OCI-LY1 (cell line): ENCODE results near the gene SDK1.

Experiments used
- H2AFZ ChIP-seq: fragments of 200-600 bp; sonication (generic), shearing (Covaris generic); 2 replicates; pipeline ENCODE4 v1.6.0; 2014; ENCODE audit warnings: antibody characterized with exemption, mild to moderate bottlenecking, low read length
- H3F3A ChIP-seq: fragments of 200-600 bp; sonication (generic), shearing (Covaris generic); 2 replicates; pipeline ENCODE4 v1.6.0; 2014; ENCODE audit warnings: mild to moderate bottlenecking, antibody characterized with exemption, low read length, moderate library complexity; ENCODE audit not compliant: insufficient read depth
- H3K27ac ChIP-seq: fragments of 200-600 bp; sonication (generic); 2 replicates; pipeline ENCODE4 v1.5.1; 2014; ENCODE audit warnings: low read length, mixed run types, mild to moderate bottlenecking, low read depth; ENCODE audit not compliant: poor library complexity, severe bottlenecking
- H3K27me3 ChIP-seq: fragments of 200-600 bp; sonication (generic); 2 replicates; pipeline ENCODE4 v1.6.0; 2014; ENCODE audit warnings: antibody characterized with exemption, mild to moderate bottlenecking, low read length, moderate library complexity; ENCODE audit not compliant: insufficient read depth
- H3K36me3 ChIP-seq: fragments of 200-600 bp; sonication (generic); 2 replicates; pipeline ENCODE4 v1.6.1; 2014; ENCODE audit warnings: mild to moderate bottlenecking, antibody characterized with exemption, low read length, moderate library complexity, mixed read lengths; ENCODE audit not compliant: insufficient read depth
- H3K4me1 ChIP-seq: fragments of 200-600 bp; sonication (generic); 2 replicates; pipeline ENCODE4 v1.5.1; 2014; ENCODE audit warnings: mild to moderate bottlenecking, low read length, moderate library complexity; ENCODE audit not compliant: insufficient read depth, severe bottlenecking
- H3K4me2 ChIP-seq: fragments of 200-600 bp; sonication (generic), shearing (Covaris generic); 2 replicates; pipeline ENCODE4 v1.6.1; 2014; ENCODE audit warnings: low read length
- H3K4me3 ChIP-seq: fragments of 200-600 bp; sonication (generic); 2 replicates; pipeline ENCODE4 v1.5.1; 2014; ENCODE audit warnings: low read length, low read depth, mild to moderate bottlenecking, mixed read lengths; ENCODE audit not compliant: poor library complexity, severe bottlenecking
- H3K79me2 ChIP-seq: fragments of 200-600 bp; shearing (Covaris generic); 2 replicates; pipeline ENCODE4 v1.6.1; 2016; ENCODE audit warnings: mixed run types, low read length, mixed read lengths; ENCODE audit not compliant: insufficient read depth
- H3K9ac ChIP-seq: fragments of 200-600 bp; sonication (generic), shearing (Covaris generic); 2 replicates; pipeline ENCODE4 v1.6.1; 2014; ENCODE audit warnings: mild to moderate bottlenecking, low read length, mixed read lengths
- H3K9me2 ChIP-seq: fragments of 200-600 bp; sonication (generic), shearing (Covaris generic); 2 replicates; pipeline ENCODE4 v1.6.1; 2014; ENCODE audit warnings: low read depth, mild to moderate bottlenecking, low read length, mixed read lengths
- H3K9me3 ChIP-seq: fragments of 200-600 bp; shearing (Covaris generic); 2 replicates; pipeline ENCODE4 v1.6.1; 2014; ENCODE audit warnings: low read length, mixed read lengths
- H4K20me1 ChIP-seq: fragments of 200-600 bp; sonication (generic), shearing (Covaris generic); 2 replicates; pipeline ENCODE4 v1.6.0; 2016; ENCODE audit warnings: mild to moderate bottlenecking, low read length; ENCODE audit not compliant: insufficient read depth
- CTCF ChIP-seq: fragments of 200-600 bp; sonication (generic), shearing (Covaris generic); IDR thresholded peaks from 2 replicates; pipeline ENCODE4 v1.5.1; 2017; ENCODE audit warnings: mild to moderate bottlenecking, antibody characterized with exemption, low read length, moderate library complexity, mixed read lengths
- EZH2 ChIP-seq: fragments of 200-600 bp; sonication (generic), shearing (Covaris generic); IDR thresholded peaks from 2 replicates; pipeline ENCODE4 v1.8.0; 2017; ENCODE audit warnings: borderline replicate concordance, mixed run types, mild to moderate bottlenecking, antibody characterized with exemption, low read length, moderate library complexity, mixed read lengths

Gene SDK1

GRCh38 chr7:4010061-4010605 is 709.1 kb downstream of the SDK1 start:
- Histone ChIP-seq H3K4me1 (peaks cover 9% of the 10 kb centered on the region), H3K79me2 (no peaks in the 10 kb centered on the region), H3K4me2 (no peak overlapping the region), H3K27me3 (no peaks in the 10 kb centered on the region), H3K27ac (no peak overlapping the region), H3F3A (no peaks in the 10 kb centered on the region), H3K36me3 (peaks cover 4% of the 10 kb centered on the region), H4K20me1 (no peaks in the 10 kb centered on the region), H3K9ac (no peak overlapping the region), H3K9me2 (no peaks in the 10 kb centered on the region), H2AFZ (no peak overlapping the region), H3K9me3 (no peaks in the 10 kb centered on the region), H3K4me3 (no peak overlapping the region)
- TF ChIP-seq EZH2 (no peak), CTCF (no peak)

GRCh38 chr7:4010923-4011656 is 710.0 kb downstream of the SDK1 start:
- H3K27me3 ChIP-seq: no peaks in the 10 kb centered on the region
- no peaks in the 10 kb centered on the region for H3K9me3 ChIP-seq
- no peak overlapping the region for H3K4me3 ChIP-seq
- no peak overlapping the region for H3K27ac ChIP-seq
- peaks cover 13% of the 10 kb centered on the region for H3K36me3 ChIP-seq
- H3K9me2 ChIP-seq: no peaks in the 10 kb centered on the region
- H3F3A ChIP-seq: no peaks in the 10 kb centered on the region
- no peak overlapping the region for H3K4me2 ChIP-seq
- no peak overlapping the region for H3K9ac ChIP-seq
- H3K79me2 ChIP-seq: no peaks in the 10 kb centered on the region
- no peaks in the 10 kb centered on the region for H4K20me1 ChIP-seq
- H3K4me1 ChIP-seq: peaks cover under 1% of the 10 kb centered on the region
- H2AFZ ChIP-seq: no peak overlapping the region
- TF ChIP-seq CTCF (no peak), EZH2 (no peak)

DNA sequence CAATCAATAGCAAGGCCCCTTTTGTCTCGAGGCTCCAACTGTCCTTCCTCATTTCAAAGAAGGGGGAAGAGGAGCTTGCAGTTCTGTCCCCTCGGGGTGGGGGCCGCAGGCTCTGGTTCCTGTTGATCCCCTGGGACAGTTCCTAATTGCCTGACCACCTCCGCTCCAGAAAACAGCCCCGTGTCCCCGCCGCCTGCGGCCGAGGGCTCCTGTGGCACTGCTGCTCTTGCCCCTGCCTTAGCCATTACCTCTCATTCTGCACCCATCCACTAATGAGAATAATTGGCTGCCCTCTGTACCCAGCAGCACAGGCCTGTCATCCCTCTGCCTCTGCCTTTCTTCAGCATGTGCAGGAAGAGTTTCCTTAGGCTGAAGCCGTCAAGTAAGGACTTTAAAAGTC is 712.7 kb downstream of the SDK1 start:
- Histone ChIP-seq H3K4me1 (no peaks in the 10 kb centered on the region), H3K9me3 (peaks cover 12% of the 10 kb centered on the region), H3F3A (no peaks in the 10 kb centered on the region), H4K20me1 (no peaks in the 10 kb centered on the region), H3K4me2 (no peak overlapping the region), H3K9me2 (no peaks in the 10 kb centered on the region), H3K4me3 (no peak overlapping the region), H3K9ac (no peak overlapping the region), H3K27ac (no peak overlapping the region), H3K79me2 (no peaks in the 10 kb centered on the region), H3K36me3 (peaks cover 40% of the 10 kb centered on the region), H3K27me3 (no peaks in the 10 kb centered on the region), H2AFZ (no peak overlapping the region)
- TF ChIP-seq EZH2: no peak
- TF ChIP-seq CTCF: no peak
